Left renal cortex interstitium (tissue), 4 donors: ENCODE data around the gene TMEM150B. TPM values are rescaled to one million over a fixed set of nuclear protein-coding genes. Genes with fewer than 3 reads are reported as not detected.

Source experiments
- DNase-seq, 4 donors: peaks; one replicate each; pipeline ENCODE4 v3.0.0-alpha.2; 2013; ENCODE audit warnings: low read depth in 4 of 4, low spot score in 2 of 4, missing footprints in 1 of 4
- polyA plus RNA-seq, 4 donors: library from polyadenylated mRNA; unstranded; fragments of 120-200 nt; gene quantifications; one replicate each; pipeline ENCODE4 v1.2.1, GENCODE V29; 2013; ENCODE audit not compliant: insufficient read length in 4 of 4

Gene TMEM150B
- polyA plus RNA-seq, 4 donors = 1.0 to 1.7 (median 1.3) TPM

DNA sequence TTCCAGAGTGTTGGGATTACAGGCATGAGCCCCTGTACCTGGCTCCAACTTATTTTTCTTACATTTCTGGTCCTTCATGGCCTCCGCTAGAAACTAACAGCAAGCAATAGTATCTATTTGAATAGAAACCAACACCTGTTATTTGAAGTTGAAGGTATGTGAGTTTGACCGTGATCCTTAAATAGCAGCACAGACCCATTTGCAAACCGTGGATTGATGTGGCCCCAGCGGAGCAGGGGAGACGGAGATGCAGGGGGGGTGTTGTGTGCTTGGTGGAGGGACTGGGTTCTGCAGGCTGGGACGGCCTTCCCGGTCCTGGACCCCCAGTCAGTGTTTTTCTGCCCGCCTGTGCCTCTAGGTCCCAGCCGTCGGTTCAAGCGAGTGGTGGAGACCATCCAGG is 16.9 kb downstream of the TMEM150B start:
- no peak for DNase-seq

DNA sequence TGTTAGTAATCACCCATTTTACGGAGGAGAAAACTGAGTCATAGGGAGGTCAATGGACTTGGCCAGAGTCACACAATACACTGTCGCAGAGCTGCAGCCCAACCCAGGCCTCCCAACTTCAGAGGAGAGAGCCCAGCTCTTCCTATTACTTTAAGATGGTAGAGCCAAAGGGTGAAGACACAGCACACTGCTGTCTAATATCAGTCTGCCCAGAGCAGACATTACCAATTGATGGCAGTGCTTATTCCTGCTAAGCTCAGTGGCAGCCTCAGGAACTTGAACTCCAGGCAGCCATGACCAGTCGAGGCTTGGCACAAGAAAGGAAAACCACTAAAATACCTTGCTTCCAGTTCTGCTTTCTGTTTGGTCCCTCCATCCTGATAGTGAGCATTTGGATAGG is 18.4 kb downstream of the TMEM150B start:
- no peak for DNase-seq

DNA sequence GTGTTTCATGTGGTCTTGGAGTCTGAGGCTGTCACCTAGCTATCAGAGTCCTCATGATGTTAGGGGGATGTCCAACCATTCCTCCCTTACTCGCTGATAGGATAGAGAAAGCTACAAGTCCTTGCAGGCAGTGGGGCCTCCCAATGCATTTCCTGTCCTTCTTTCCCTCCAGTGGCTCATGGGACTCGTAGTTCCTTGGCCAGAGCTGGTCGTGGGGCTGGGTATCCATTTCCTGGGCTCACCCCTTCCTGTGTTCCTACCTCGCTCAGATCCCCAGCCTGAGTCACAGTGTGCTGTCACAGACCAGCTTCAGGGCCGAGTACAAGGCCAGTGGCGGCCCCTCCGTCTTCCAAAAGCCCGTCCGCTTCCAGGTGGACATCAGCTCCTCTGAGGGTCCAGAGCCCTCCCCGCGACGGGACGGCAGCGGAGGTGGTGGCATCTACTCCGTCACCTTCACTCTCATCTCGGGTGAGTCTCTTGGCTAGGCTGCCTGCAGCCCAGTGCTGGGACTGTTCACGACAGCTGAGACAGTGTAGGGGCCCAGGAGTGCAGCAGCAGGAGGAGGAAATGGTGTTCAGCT is 19.1 kb downstream of the TMEM150B start:
- DNase-seq = no peak

DNA sequence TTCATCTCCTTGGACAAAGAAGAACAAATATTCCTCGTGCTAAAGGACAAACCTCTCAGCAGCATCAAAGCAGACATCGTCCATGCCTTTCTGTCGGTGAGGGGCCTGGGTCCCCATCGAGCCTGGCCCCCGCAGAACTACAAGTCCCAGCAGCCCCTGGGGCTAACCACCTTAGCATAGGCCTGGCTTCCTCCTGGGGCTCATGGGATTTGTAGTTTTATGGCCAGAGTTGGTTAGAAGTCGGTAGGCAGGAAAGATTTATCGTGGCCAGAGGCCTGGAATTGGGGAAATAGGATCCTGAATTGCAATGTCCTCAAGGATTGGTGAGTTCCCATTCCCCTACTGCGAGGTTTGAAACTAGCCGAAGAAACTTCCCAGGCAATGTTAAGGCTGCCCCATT is 19.6 kb downstream of the TMEM150B start:
- DNase-seq = no peak

DNA sequence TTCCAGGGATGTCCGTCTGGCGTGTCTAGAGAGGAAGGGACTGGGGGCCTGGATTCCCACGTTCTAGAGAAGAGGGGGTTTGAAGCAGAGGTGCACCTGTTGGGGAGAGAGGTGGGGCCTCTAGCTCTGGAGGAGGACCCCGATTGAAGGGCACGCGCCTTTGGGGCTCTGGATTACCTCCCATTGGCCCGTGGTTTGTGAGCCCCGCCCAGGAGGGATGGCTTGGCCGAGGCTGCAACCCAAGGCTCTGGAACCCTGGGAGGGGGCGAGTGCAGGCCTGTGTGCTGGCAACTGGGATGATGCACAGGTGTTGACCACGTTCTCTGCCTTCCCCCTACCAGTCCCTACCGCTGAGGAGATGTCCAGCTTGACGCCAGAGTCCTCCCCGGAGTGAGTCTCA is 20.2 kb downstream of the TMEM150B start:
- DNase-seq = no peak

DNA sequence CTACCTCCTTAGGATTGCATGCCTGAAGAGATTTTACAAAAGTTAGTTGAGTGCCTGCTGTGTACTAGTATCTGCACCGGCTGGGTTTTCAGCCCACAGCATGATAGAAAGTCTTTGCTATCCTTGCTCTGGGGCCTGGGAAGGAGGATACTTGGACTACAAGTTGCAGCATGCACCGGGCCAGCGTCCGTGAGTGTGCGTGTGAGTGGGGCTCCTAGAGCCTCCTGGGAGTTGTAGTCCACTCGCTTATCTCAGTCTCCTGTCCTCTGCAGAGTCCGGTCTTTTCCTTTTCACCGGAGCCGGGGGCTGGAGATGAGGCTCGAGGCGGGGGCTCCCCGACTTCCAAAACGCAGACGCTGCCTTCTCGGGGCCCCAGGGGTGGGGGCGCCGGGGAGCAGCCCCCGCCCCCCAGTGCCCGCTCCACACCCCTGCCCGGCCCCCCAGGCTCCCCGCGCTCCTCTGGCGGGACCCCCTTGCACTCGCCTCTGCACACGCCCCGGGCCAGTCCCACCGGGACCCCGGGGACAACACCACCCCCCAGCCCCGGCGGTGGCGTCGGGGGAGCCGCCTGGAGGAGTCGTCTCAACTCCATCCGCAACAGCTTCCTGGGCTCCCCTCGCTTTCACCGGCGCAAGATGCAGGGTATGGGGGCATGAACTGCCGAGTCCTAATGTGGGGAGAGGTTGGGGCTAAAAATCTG is 20.7 kb downstream of the TMEM150B start:
- DNase-seq = no peak

DNA sequence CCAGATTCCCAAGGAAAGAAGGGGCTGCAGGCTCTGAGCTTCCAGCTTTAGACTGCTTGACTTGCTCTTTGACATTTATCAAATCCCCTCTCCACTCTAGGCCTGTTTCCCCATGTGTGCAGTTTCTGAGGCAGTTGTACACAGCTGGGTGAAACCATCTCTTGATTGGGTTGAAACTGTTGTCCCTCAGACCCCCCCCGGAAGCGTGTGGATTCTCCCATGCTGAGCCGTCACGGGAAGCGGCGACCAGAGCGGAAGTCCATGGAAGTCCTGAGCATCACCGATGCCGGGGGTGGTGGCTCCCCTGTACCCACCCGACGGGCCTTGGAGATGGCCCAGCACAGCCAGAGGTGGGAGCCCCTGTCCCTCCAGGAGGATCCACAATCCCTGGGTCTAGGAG is 21.7 kb downstream of the TMEM150B start:
- no peak for DNase-seq

DNA sequence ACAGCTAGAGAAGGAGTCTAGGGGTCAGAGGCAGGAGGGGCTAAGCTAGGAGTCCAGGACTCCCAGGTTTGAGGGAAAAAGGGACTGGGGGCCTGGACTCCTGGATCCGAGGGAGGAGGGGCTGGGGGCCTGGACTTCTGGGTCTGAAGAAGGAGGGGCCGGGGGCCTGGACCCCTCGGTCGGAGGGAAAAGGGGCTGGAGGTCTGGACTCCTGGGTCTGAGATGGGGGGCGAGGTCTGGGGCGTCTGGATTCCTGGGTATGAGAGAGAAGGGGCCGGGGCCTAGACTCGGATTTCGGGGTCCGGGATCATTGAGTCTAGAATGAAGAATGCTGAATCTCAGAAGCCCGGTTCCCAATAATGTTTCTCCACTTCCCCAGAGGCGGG is 22.8 kb downstream of the TMEM150B start:
- no peak for DNase-seq

DNA sequence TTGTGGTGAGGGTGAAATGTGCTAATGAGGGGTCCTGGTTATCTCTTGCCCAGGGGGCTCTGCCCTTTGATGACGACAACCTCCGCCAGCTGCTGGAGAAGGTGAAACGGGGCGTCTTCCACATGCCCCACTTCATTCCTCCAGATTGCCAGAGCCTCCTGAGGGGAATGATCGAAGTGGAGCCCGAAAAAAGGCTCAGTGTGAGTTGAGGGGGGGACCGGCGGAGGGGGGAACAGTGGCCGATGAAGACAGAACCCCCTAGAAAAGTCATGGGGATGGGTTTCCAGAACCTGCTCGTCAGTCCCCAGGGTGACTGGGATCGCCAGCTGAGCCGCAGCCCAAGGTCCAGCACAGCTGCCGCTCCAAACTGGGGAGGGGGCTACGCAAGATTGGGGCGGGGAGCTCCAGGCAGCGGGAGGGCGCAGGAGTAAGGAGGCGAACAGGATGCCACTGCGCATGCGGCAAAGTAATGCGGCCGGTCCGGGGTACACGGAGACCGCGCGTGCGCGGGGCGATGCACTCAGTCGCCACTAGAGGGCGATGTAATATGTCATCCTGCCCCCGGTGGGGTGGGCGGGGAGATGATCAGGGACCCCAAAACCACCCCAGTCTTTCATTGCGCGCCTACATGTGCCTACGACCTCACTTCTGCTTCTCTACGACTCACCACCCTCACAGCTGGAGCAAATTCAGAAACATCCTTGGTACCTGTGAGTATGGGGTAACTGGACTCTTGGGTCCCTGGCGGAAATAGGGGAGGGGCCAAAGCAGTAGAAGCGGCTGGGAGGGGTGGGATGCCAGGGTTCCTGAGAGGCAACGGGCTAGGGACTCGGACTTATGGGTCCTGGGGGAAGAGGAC is 23.5 kb downstream of the TMEM150B start:
- peak in 3 of 4 donors; percentile 59 to 76 (median 74) for DNase-seq

DNA sequence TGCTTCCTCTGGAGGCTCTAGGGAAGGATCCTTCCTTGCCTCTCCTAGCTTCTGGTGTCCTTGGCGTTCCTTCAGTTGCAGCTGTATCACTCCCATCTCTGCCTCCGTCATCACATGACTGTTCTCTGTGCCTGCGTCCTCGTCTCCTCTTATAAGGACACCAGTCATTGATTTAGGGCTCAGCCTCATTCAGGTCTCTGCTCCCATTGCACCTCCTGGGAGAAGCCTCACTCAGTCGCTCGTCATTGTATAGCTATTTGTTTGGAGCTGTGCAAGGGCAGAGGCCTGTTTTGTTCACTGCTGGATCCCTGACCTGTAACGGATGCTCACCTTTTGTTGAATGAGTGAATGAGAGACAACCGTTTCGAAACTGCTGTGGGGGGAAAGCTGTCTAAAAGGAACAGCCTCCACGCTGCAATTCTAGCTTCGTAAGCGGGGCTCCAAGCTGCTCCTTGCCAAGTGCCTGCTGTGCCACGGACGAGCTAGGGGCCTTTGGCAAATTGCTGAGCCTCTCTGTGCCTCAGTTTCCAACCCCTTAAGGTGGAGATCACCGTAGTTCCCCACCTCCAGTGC is 24.2 kb downstream of the TMEM150B start:
- no peak for DNase-seq

DNA sequence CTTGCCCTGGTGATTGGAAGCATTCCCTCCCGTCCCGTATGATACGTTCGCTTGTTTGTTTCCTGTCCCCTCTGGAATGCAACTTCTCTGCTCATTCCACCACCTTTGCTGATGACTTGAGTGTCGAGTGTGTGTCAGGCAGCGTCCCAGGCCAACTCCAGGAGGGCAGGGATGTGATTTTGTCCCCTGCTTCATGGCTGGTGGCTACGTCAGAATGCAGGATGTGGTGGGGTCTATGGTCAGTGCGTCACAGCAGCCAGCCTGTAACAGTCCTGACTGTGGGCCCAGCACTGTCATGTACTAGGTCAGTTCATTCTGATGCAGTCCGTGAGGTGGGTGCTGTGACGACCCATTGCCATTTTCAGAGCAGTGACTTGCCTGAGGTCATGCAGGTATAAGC is 25.1 kb downstream of the TMEM150B start:
- no peak for DNase-seq

DNA sequence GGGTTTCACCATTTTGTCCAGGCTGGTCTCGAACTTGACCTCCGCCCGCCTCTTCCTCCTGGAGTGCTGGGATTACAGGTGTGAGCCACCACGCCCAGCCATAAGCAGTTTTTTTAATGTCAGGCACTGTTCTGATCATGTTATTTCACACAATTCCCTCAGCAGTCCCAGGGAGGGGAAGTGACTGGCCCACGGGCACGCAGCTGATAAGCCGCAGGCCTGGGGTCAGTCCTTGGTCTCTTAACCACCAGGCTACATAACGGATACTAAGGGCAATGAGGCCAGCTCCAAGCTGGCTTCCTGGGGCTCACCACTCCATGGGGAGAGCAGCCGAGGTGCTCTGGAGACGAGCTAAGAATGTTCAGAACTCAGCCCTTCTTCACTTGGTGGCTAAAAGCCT is 27.9 kb downstream of the TMEM150B start:
- no peak for DNase-seq

DNA sequence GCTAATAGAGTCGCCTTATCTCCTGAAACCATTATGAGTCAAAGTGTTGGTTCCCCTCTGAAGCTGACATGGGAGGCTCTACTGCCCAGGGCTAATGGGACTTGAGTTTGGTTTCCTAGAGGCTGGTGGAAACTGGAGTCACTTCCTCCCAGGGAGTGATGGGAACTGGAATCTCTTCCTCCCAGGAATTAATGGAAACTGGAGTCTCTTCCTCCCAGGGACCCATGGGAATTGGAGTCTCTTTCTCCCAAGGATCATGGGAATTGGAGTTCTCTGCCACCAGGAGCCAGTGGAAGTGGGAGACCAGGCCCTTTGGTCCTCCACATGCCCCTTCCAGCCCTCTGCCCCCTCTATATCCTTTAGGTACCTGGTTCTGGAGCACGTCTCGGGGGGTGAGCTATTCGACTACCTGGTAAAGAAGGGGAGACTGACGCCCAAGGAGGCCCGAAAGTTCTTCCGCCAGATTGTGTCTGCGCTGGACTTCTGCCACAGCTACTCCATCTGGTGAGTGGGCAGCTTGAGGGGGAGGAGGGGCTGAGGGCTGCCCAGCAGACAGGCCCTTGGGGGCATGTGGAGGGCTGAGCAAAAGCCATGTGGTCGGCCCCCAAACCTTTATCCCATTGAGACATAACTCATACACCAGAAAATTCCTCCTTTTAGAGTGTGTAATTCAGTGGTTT is 35.9 kb downstream of the TMEM150B start:
- no peak for DNase-seq

DNA sequence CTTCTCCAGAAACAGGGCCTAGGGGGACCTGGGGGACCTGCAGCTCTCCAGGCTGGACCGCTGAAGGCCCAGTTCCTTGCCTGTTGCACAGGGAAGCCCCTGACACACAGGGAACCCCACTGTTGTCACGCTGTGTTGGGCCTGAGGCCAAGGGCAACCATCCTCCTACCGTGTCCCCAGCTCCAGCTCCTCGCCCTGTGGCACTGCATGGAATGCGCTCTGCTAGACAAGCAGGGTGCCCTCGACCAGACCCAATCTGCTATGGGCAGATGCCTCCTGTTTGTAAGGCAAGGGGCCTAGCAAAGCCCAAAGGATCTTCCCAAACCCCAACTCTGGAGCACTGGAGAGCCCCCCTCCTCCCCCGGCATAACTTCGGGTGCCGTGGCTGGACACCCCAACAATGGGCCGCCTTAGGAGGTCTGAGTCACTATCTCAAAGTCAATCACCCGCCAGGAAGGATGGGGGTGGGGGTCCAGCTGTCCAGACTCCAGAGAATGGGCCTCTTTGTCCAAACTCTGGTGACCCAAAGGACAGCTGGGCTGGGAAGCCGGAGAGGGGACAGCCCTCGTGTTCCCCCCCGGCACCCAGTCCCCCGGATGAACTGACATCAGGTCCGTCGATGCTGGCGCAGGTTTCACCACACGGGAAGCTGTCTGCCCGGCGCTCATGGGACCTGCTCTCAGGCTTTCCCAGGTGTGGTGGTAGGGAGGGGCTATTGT is 37.6 kb downstream of the TMEM150B start:
- no peak for DNase-seq

DNA sequence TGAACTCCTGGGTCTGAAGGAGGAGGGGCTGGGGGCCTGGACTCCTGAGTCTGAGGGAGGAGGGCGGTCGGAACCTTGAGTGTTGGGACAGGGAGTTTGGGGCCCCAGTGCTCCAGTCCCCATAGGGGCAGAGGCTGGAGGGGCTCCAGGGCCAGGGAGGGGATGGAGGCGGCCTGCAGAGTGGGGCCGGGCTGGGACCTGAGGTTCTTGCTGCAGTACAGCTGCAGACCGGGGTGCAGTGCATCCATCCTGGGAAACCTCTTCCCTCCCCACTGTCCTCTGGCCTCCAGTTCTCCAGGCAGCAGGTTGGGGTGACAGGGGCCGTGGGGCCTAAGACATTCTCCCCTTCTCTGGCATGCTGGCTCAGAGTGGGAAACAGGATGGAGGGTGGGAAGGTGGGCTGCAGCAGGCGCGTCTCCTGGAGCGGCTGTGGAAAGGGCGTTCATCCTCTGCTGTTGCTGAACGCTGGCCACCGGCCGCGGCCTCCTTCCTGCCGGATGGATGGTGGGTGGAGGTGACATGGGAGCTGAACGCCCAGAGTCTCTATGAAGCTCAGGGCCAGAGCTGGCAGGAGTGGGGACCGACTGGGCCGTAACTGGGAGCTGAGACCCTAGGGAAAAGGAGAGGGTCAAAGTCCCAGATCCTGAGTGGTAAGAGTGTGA is 39.8 kb downstream of the TMEM150B start:
- no peak for DNase-seq

DNA sequence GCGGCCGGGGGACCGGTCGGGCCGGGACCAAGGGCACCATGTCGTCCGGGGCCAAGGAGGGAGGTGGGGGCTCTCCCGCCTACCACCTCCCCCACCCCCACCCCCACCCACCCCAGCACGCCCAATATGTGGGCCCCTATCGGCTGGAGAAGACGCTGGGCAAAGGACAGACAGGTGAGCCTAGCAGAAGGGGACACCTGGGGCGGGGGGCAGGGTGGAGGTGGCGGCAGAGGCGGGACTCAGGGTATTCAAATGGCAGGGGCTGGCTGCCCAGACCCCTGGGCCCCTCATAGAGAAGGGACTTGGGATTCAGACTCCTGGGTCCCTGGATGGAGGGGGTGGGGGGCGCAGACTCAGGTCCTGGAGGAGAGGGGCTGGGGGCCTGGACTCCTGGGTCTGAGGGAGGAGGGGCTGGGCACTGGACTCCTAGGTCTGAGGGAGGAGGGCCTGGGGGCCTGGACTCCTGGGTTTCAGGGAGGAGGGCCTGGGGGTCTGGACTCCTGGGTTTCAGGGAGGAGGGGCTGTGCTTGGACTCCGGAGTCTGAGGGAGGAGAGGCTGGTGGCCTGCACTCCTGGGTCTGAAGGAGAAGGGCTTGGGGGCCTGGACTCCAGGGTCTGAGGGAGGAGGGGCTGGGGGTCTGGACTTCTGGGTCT is 40.6 kb downstream of the TMEM150B start:
- DNase-seq = no peak

DNA sequence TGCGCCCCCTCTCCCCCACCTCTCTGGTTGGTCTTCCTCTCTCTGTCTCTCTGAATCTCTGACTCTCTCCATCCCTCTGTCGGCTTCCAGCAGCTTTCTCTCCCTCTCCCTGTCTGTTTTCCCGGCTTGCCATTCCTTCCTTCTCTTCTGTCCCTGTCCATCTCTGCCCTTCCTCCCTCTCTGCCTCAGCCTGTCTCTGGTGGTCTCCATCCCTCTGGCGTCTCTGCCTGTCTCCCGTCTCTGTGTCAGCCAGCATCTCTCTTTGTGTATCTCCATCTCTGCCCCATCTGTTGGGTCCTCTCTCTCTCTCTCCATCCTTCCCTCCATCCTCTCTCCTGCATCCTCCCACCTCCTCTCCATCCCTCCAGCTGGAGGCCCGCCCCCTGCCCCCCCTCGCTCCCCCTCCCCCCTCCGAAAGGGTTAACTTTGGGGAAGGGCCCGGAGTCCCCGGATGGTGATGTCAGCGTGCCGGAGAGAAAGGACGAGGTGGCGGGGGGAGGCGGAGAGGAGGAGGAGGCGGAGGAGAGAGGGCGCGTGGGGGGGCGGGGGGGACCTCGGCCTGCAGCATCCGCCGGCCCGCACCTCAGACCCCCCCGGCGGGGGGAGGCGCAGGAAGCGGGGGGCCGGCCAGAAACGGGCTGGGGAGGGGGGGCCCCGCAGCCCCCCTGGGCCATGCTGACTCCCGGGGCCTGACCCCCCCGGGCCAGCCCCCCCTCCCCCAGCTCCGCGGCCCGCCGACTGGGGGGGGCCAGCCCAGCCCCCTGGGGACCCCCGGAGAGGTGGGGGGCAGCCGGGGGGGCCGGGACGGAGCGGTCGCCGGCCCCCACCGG is 41.4 kb downstream of the TMEM150B start, which contains the start of gene BRSK1:
Gene BRSK1, plus strand, starts transcription at position 450 of the 830 bp plus-strand sequence. CDS start 446 bp downstream, outside the sequence.
- DNase-seq = peak in 1 of 4 donors; percentile 57
